Tibial artery (tissue), 4 donors: ENCODE data around the gene MPI.
A peak's percentile ranks its signal among the peaks of the same experiment; 100 is the strongest.

Experiments
- DNase-seq, 2 donors: peaks; one replicate each; pipeline ENCODE4 v3.0.0-alpha.2; 2019
- H3K27ac ChIP-seq, 2 donors: fragments of 200-600 bp; sonication (generic) in 1 of 2; 1 replicate in 1 of 2; 2 replicates in 1 of 2; pipeline ENCODE4 v1.5.1; 2018 to 2019; ENCODE audit warnings: mild to moderate bottlenecking in 1 of 2
- H3K27me3 ChIP-seq, 2 donors: fragments of 200-600 bp; sonication (generic) in 1 of 2; one replicate each; pipeline versions ENCODE4 v1.5.1 to v1.6.0; 2016 to 2019
- H3K36me3 ChIP-seq, 3 donors: fragments of 200-600 bp; sonication (generic) in 2 of 3; one replicate each; pipeline ENCODE4 v1.5.1; 2016 to 2019; ENCODE audit warnings: mild to moderate bottlenecking in 2 of 3
- H3K4me1 ChIP-seq, 4 donors: fragments of 200-600 bp; sonication (generic) in 2 of 4; 1 replicate in 3 of 4; 2 replicates in 1 of 4; pipeline ENCODE4 v1.5.1; 2016 to 2019
- H3K4me3 ChIP-seq, 2 donors: fragments of 200-600 bp; sonication (generic) in 1 of 2; 1 replicate in 1 of 2; 2 replicates in 1 of 2; pipeline ENCODE4 v1.5.1; 2018 to 2019; ENCODE audit warnings: mild to moderate bottlenecking in 2 of 2
- H3K9me3 ChIP-seq, 3 donors: fragments of 200-600 bp; sonication (generic) in 1 of 3; one replicate each; pipeline ENCODE4 v1.5.1; 2016 to 2019
- CTCF ChIP-seq, 2 experiments: fragments of 200-600 bp in 1 of 2; fragments of 450-650 bp in 1 of 2; IDR thresholded peaks; one replicate each; pipeline ENCODE4 v1.5.1; 2017 to 2019; ENCODE audit warnings: antibody characterized with exemption in 2 of 2, mild to moderate bottlenecking in 1 of 2, moderate library complexity in 1 of 2
- intact Hi-C: fragments of 100-400 bp; cut with DNase I; formaldehyde crosslinking; loops from one replicate; pipeline ENCODE4 v1.15.0; 2023; ENCODE audit warnings: low total_unique reads

The MPI gene

DNA sequence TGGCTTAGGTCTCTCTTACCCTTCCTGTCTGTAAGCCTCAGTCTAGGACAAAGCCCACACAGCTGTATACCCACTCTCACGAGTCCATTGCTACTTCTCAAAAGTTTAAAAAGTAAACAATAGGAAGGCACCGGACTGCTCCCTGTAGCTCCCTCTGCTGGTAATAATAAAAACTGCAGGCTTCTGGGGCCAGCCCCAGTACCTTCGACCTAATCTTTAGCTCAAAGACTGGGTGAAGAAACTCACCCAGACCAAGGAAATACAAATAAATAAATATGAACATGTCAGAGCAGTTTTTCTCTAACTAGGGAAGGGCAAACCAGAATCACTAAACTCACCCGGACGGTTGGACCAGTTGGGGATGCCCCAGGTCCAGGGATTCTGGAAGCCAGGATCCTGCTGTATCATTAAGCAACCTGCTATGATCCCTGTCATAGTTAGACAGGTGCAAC is 11.8 kb downstream of the MPI start:
- Histone ChIP-seq H3K27me3 (no peaks in the 10 kb centered on the region), H3K27ac (peak overlapping the region; percentile 35 to 44), H3K4me1 (peaks cover 5 to 29% (median 19%) of the 10 kb centered on the region in 4 donors), H3K36me3 (peaks cover 30 to 78% (median 61%) of the 10 kb centered on the region in 3 donors), H3K9me3 (no peaks in the 10 kb centered on the region), H3K4me3 (no peak overlapping the region)
- peak; percentile 35 to 77 for DNase-seq
- peak; percentile 77 to 95 for TF ChIP-seq CTCF (IDR thresholded peaks at IDR 0.05)
- intact Hi-C loops = no loop called here

- H3K36me3 ChIP-seq = peaks cover 30 to 72% (median 61%) of the 10 kb centered on the region in 3 donors
- intact Hi-C loops = no loop called here
Observed at GRCh38 chr15:74902295-74903075, 12.6 kb downstream of the MPI start.

DNA sequence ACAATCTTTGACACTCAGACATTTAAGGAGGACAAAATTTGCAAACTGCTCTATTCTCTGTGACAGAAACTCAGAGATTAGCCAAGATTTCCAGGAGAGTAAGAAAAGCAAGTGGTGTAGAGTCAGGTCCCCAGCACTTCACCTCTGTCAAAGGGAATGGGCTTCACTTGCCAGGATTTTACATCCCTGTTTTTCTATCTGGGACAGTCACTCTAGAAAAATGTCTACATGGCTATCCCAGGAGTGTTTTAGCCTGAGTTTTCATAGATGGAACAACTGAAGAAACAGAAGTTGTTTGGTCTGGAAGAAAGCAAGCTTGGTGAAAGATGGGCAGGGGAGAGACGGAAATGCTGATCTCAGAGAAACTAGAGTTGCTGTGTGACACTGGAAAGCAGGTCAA is 13.8 kb downstream of the MPI start:
- Histone ChIP-seq H3K27me3 (no peaks in the 10 kb centered on the region), H3K27ac (no peak overlapping the region), H3K4me1 (peaks cover 5 to 36% (median 22%) of the 10 kb centered on the region in 4 donors), H3K9me3 (no peaks in the 10 kb centered on the region), H3K36me3 (peaks cover 30 to 60% (median 57%) of the 10 kb centered on the region in 3 donors), H3K4me3 (no peak overlapping the region)
- intact Hi-C loops = no loop called here
- no peak for DNase-seq
- no peak for TF ChIP-seq CTCF (IDR thresholded peaks at IDR 0.05)

More at GRCh38 chr15:74902295-74903075, 12.6 kb downstream of the MPI start:
- no peaks in the 10 kb centered on the region for H3K9me3 ChIP-seq
- DNase-seq = no peak
- H3K4me3 ChIP-seq = no peak overlapping the region
- H3K27me3 ChIP-seq = no peaks in the 10 kb centered on the region
- H3K27ac ChIP-seq = no peak overlapping the region
- no peak for TF ChIP-seq CTCF (IDR thresholded peaks at IDR 0.05)
- H3K4me1 ChIP-seq = peaks cover 5 to 33% (median 21%) of the 10 kb centered on the region in 4 donors

GRCh38 chr15:74904190-74904805 is 14.5 kb downstream of the MPI start:
- Histone ChIP-seq H3K27ac (no peak overlapping the region), H3K27me3 (no peaks in the 10 kb centered on the region), H3K9me3 (no peaks in the 10 kb centered on the region), H3K4me3 (no peak overlapping the region), H3K4me1 (peaks cover 5 to 36% (median 22%) of the 10 kb centered on the region in 4 donors), H3K36me3 (peaks cover 30 to 54% (median 51%) of the 10 kb centered on the region in 3 donors)
- intact Hi-C loops = no loop called here
- no peak for TF ChIP-seq CTCF (IDR thresholded peaks at IDR 0.05)
- DNase-seq = no peak

DNA sequence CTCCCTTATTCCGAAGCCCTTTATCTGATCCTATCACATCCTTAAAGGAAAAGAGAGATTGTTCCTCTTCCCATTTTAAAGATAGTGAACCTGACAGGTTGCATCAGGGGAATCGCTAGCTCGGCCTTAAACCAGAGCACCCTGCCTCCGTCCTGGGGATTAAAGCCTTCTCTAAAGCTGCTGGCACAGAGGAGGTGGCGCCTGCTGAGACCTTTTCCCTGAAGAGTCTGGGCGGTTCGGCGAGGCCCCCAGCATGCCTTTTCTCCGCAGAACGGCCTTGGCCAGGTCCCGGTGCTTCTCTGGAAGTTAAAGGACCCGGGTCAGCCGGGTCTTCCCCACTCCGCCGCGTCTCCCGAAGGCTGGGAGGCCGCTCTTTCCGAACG is 16.2 kb downstream of the MPI start:
- intact Hi-C loops = loop anchor here (5.0 kb wide), 1 partner anchor 124 kb away; the partner anchor contains the start of gene CSK
- Histone ChIP-seq H3K27ac (peak overlapping the region; percentile 95 to 97), H3K27me3 (no peaks in the 10 kb centered on the region), H3K36me3 (peaks cover 18 to 36% (median 34%) of the 10 kb centered on the region in 3 donors), H3K4me3 (peak overlapping the region; percentile 92 to 94), H3K4me1 (peaks cover 5 to 35% (median 22%) of the 10 kb centered on the region in 4 donors), H3K9me3 (no peaks in the 10 kb centered on the region)
- peak in 1 of 2 donors; percentile 24 for DNase-seq
- TF ChIP-seq CTCF (IDR thresholded peaks at IDR 0.05) = no peak
